Hepatocyte (in vitro differentiated cells): ENCODE measurements around the gene LY86. TPM values are rescaled to one million over a fixed set of nuclear protein-coding genes. Genes with fewer than 3 reads are reported as not detected.

Source experiments
- DNase-seq: peaks from one replicate; pipeline ENCODE4 v3.0.0-alpha.2; 2016; ENCODE audit warnings: low spot score
- H2AFZ ChIP-seq: fragments of 200-600 bp; sonication (generic); 2 replicates; pipeline ENCODE4 v1.6.0; 2016; ENCODE audit warnings: antibody characterized with exemption, mild to moderate bottlenecking
- H3K27ac ChIP-seq: fragments of 200-600 bp; sonication (generic); 2 replicates; pipeline ENCODE4 v1.5.1; 2016; ENCODE audit warnings: mild to moderate bottlenecking
- H3K27me3 ChIP-seq: fragments of 200-600 bp; sonication (generic); 2 replicates; pipeline ENCODE4 v1.6.1; 2016
- H3K36me3 ChIP-seq: fragments of 200-600 bp; sonication (generic); replicated peaks from 2 replicates; pipeline ENCODE4 v1.5.1; 2016; ENCODE audit warnings: low read depth; ENCODE audit not compliant: insufficient read depth
- H3K4me1 ChIP-seq: fragments of 200-600 bp; sonication (generic); 2 replicates; pipeline ENCODE4 v1.5.1; 2016; ENCODE audit warnings: mild to moderate bottlenecking, moderate library complexity; ENCODE audit not compliant: insufficient read depth
- H3K4me2 ChIP-seq: fragments of 200-600 bp; sonication (generic); 2 replicates; pipeline ENCODE4 v1.6.0; 2016
- H3K4me3 ChIP-seq: fragments of 200-600 bp; sonication (generic); 2 replicates; pipeline ENCODE4 v1.5.1; 2016; ENCODE audit warnings: mild to moderate bottlenecking
- H3K79me2 ChIP-seq: fragments of 200-600 bp; sonication (generic); 2 replicates; pipeline ENCODE4 v1.6.0; 2017; ENCODE audit warnings: mild to moderate bottlenecking
- H3K9me2 ChIP-seq: fragments of 200-600 bp; sonication (generic); replicated peaks from 2 replicates; pipeline ENCODE4 v1.6.0; 2017; ENCODE audit warnings: mild to moderate bottlenecking; ENCODE audit not compliant: insufficient read depth
- H3K9me3 ChIP-seq: fragments of 200-600 bp; sonication (generic); 2 replicates; pipeline ENCODE4 v1.5.1; 2016; ENCODE audit warnings: low read depth, mild to moderate bottlenecking
- H4K20me1 ChIP-seq: fragments of 200-600 bp; sonication (generic); 2 replicates; pipeline ENCODE4 v1.6.0; 2016; ENCODE audit warnings: mild to moderate bottlenecking; ENCODE audit not compliant: insufficient read depth, poor library complexity, severe bottlenecking
- CTCF ChIP-seq: fragments of 200-600 bp; sonication (generic); IDR thresholded peaks from 2 replicates; pipeline ENCODE4 v1.5.1; 2016; ENCODE audit warnings: antibody characterized with exemption, mild to moderate bottlenecking; ENCODE audit not compliant: poor library complexity
- EZH2 ChIP-seq: fragments of 200-600 bp; sonication (generic); IDR thresholded peaks from 2 replicates; pipeline ENCODE4 v1.6.1; 2016; ENCODE audit warnings: antibody characterized with exemption, mild to moderate bottlenecking, borderline replicate concordance
- EZH2phosphoT487 ChIP-seq: fragments of 200-600 bp; sonication (generic); IDR thresholded peaks from one replicate; pipeline ENCODE4 v1.6.1; 2018; ENCODE audit warnings: antibody characterized with exemption, mild to moderate bottlenecking, low read depth, moderate library complexity; ENCODE audit not compliant: unreplicated experiment, severe bottlenecking
- WGBS: methylation state at CpG from one replicate; pipeline ENCODE4 v1.1.6; 2016; ENCODE audit warnings: low lambda C conversion rate; ENCODE audit errors: missing lambda C conversion rate; 5-methylcytosine and 5-hydroxymethylcytosine counted together
- polyA plus RNA-seq: library from polyadenylated mRNA; unstranded; fragments of >200 nt; fragmentation: Nextera tagmentation; extraction: Ambion mirVana; gene quantifications from 2 replicates; pipeline ENCODE4 v1.2.1, GENCODE V29; 2016
- total RNA-seq: library from RNA; depleted of rRNA; stranded (reverse); fragments of >200 nt; gene quantifications from 2 replicates; pipeline ENCODE4 v1.2.3, GENCODE V29; 2014

The LY86 gene
- total and polyA plus RNA-seq, 2 experiments from 2014 or later, result 0.27 to 0.82 TPM

- Histone ChIP-seq H3K4me3 (no peak overlapping the region), H3K4me1 (peaks cover 15% of the 10 kb centered on the region), H3K36me3 (no peaks in the 10 kb centered on the region), H3K9me3 (no peaks in the 10 kb centered on the region), H3K79me2 (no peaks in the 10 kb centered on the region), H3K4me2 (no peak overlapping the region), H4K20me1 (no peaks in the 10 kb centered on the region), H3K9me2 (no peaks in the 10 kb centered on the region), H3K27ac (no peak overlapping the region), H3K27me3 (no peaks in the 10 kb centered on the region), H2AFZ (no peak overlapping the region)
- TF ChIP-seq CTCF (no peak), EZH2 (no peak), EZH2phosphoT487 (no peak)
- DNase-seq, result no peak
- WGBS, result 65% methylated on average over 9 of the region's 9 CpGs
Observed at GRCh38 chr6:6701864-6702263, 113.3 kb downstream of the LY86 start.

GRCh38 chr6:6703699-6704098 lies 115.2 kb downstream of the LY86 start:
- TF ChIP-seq CTCF (no peak), EZH2 (no peak), EZH2phosphoT487 (no peak)
- 73% methylated on average over 4 of the region's 4 CpGs for WGBS
- no peak overlapping the region for H3K4me2 ChIP-seq
- H3K79me2 ChIP-seq, result no peaks in the 10 kb centered on the region
- no peaks in the 10 kb centered on the region for H3K9me3 ChIP-seq
- H3K4me1 ChIP-seq, result peaks cover 15% of the 10 kb centered on the region
- no peak overlapping the region for H3K4me3 ChIP-seq
- H3K36me3 ChIP-seq, result no peaks in the 10 kb centered on the region
- no peak for DNase-seq
- H3K27me3 ChIP-seq, result no peaks in the 10 kb centered on the region
- no peaks in the 10 kb centered on the region for H3K9me2 ChIP-seq
- H3K27ac ChIP-seq, result peak overlapping the region; percentile 42
- H2AFZ ChIP-seq, result no peak overlapping the region
- H4K20me1 ChIP-seq, result no peaks in the 10 kb centered on the region
